Measurements from ENCODE around the gene TBL1XR1.
"Not testable (repeated sequence)": the region's sequence is repeated elsewhere in the genome, so short reads cannot be mapped to it uniquely, and the experiment has no call there.

Gene TBL1XR1

DNA sequence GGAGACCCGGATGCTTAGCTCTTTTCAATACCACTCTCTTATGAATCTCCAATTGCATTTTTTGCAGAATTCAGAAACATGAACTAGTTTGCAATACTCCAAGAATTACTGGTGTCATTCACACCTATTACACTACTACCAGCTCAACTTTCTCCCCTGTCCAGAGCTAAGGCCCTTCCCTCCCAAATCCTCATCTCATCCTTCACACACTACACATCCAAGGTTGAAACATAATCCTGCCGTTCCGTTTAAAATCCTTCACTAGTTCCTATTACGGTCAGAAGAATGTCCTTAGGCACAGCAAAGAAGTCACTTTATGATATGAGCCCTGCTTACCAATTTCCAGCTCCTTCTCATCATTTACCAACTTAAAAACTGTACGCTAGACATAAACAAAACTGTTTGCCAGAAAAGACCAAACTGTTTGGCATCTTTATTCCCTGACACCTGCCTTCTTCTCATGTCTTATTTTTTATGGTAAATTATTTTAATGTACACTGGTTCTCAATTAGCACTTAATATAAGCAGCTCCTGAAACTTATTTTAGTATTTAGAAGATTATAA lies 22.6 kb downstream of the TBL1XR1 start:
- TF ChIP-seq, protein P1, sequence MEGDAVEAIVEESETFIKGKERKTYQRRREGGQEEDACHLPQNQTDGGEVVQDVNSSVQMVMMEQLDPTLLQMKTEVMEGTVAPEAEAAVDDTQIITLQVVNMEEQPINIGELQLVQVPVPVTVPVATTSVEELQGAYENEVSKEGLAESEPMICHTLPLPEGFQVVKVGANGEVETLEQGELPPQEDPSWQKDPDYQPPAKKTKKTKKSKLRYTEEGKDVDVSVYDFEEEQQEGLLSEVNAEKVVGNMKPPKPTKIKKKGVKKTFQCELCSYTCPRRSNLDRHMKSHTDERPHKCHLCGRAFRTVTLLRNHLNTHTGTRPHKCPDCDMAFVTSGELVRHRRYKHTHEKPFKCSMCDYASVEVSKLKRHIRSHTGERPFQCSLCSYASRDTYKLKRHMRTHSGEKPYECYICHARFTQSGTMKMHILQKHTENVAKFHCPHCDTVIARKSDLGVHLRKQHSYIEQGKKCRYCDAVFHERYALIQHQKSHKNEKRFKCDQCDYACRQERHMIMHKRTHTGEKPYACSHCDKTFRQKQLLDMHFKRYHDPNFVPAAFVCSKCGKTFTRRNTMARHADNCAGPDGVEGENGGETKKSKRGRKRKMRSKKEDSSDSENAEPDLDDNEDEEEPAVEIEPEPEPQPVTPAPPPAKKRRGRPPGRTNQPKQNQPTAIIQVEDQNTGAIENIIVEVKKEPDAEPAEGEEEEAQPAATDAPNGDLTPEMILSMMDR (IDR thresholded peaks at IDR 0.05; ENCODE audit: insufficient read depth, low read length, poor library complexity, severe bottlenecking): no peak
- peaks cover 2% of the 10 kb centered on the region for H3K36me3 ChIP-seq (ENCODE audit: control insufficient read depth, insufficient read depth, low read length)
- DNase-seq (ENCODE audit: extremely low read depth, insufficient read length): no peak
- H3K27me3 ChIP-seq (replicated peaks; ENCODE audit: control insufficient read depth, insufficient read depth, low read length): no peaks in the 10 kb centered on the region
- no peak overlapping the region for H3K4me3 ChIP-seq (replicated peaks; ENCODE audit: low read depth, low read length)

DNA sequence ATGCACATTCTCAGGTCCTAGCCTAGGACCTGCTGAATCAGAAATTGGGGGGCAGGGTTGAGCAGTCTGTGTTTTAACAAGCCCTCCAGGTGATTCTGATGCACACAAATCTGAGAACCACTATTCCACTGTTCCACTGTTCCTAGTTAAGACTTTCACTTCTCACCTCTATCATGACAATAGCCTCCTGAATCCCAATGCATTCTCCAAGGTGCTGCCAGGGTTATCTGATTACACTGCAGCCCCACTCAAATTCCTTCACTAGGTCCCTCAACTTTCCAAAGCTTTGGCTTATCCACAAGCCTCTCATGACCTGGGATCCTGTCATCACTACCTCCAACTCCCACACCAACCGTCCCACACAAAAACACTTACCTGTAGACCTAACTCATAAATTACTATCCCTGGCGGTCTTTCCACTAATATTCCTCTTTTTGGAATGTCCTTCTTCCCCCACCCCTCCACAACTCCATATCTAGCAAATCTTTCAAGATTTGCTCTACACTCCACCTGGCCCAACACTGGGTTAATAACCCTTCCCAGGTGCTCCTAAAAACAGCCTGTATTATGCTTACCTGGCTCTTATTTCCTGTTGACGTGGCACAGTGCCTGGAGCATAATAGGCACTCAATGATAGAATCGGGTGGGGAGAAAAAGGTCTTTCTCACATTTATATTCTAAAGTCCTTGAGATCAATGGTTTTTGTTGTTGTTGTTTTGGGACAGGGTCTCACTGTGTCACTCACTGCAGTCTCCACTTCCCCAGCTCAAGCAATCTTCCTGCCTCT lies 27.2 kb downstream of the TBL1XR1 start:
- Histone ChIP-seq H3K36me3 (ENCODE audit: control insufficient read depth, insufficient read depth, low read length) (peaks cover 2% of the 10 kb centered on the region), H3K4me3 (replicated peaks; ENCODE audit: low read depth, low read length) (no peak overlapping the region), H3K27me3 (replicated peaks; ENCODE audit: control insufficient read depth, insufficient read depth, low read length) (no peaks in the 10 kb centered on the region)
- TF ChIP-seq, protein P1 (IDR thresholded peaks at IDR 0.05; ENCODE audit: insufficient read depth, low read length, poor library complexity, severe bottlenecking): no peak
- DNase-seq (ENCODE audit: extremely low read depth, insufficient read length): no peak

DNA sequence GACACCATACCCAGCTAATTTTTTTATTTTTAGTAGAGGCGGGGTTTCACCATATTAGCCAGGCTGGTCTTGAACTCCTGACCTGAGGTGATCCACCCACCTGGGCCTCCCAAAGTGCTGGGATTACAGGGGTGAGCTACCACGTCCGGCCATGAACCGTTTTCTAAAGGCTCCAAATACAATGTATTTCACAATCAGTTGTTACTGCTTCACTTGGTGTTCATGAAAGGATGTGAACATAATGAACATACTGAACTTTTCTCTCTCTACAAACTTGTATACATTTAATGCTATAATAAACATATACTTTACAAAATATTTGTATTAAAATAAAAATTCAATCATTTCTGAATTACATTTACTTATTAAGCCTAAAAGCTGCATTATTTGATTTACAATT lies 28.9 kb downstream of the TBL1XR1 start:
- TF ChIP-seq, protein P1 (IDR thresholded peaks at IDR 0.05; ENCODE audit: insufficient read depth, low read length, poor library complexity, severe bottlenecking): no peak
- H3K36me3 ChIP-seq (ENCODE audit: control insufficient read depth, insufficient read depth, low read length): peaks cover 2% of the 10 kb centered on the region
- no peaks in the 10 kb centered on the region for H3K27me3 ChIP-seq (replicated peaks; ENCODE audit: control insufficient read depth, insufficient read depth, low read length)
- DNase-seq (ENCODE audit: extremely low read depth, insufficient read length): no peak
- no peak overlapping the region for H3K4me3 ChIP-seq (replicated peaks; ENCODE audit: low read depth, low read length)

DNA sequence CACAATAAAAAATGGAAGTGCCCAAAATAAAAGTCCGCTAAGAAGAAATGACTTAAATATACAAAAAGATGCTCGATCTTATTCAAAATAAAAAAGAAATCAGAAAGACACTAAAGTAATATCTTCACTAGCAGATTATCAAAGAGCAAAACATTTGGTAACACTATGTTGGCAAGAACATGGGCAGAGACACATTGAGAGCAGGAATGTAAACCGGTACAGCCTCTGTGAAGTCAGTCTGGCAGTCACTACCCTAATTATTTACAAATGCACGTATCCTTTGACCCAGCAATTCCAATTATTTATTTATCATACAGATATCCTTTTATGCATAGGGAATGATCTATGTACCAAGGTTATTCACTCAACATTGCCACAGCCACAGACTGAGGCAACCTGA lies 34.5 kb downstream of the TBL1XR1 start:
- H3K36me3 ChIP-seq (ENCODE audit: control insufficient read depth, insufficient read depth, low read length): peaks cover 2% of the 10 kb centered on the region
- no peak overlapping the region for H3K4me3 ChIP-seq (replicated peaks; ENCODE audit: low read depth, low read length)
- TF ChIP-seq, protein P1 (IDR thresholded peaks at IDR 0.05; ENCODE audit: insufficient read depth, low read length, poor library complexity, severe bottlenecking): no peak
- DNase-seq (ENCODE audit: extremely low read depth, insufficient read length): no peak
- H3K27me3 ChIP-seq (replicated peaks; ENCODE audit: control insufficient read depth, insufficient read depth, low read length): no peaks in the 10 kb centered on the region

DNA sequence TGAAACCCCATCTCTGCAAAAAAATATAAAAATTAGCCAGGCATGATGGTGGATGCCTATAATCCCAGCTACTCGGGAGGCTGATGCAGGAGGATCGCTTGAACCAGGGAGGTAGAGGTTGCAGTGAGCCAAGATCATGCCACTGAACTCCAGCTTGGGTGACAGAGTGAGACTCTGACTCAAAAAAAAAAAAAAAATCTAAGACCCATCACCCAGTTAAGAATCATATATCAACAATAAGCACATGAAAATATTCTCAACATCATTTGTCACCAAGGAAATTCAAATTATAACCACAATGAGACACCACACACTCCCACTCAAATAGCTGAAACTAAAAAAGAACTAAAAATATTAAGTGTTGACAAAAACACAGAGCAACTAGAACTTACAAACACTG lies 35.7 kb downstream of the TBL1XR1 start:
- not testable (repeated sequence) for H3K27me3 ChIP-seq (replicated peaks; ENCODE audit: control insufficient read depth, insufficient read depth, low read length); H3K36me3 ChIP-seq (ENCODE audit: control insufficient read depth, insufficient read depth, low read length); H3K4me3 ChIP-seq (replicated peaks; ENCODE audit: low read depth, low read length); DNase-seq (ENCODE audit: extremely low read depth, insufficient read length)

DNA sequence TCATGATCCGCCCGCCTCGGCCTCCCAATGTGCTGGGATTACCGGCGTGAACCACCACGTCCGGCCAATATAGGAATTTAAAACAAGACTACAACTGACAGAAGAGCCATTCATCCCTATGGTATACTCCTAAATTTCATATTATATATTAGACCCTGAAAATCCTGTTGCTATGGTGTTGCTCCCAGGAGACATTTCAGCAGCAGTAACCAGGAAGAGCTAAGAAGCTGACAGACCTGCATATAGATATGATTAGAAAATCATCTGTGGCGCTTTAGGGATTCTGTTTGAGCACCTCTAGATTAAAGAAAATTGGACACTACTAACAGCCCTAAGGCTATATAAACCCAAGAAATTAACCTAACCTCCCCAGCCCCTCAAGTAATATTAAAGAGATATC lies 38.8 kb downstream of the TBL1XR1 start:
- H3K27me3 ChIP-seq (replicated peaks; ENCODE audit: control insufficient read depth, insufficient read depth, low read length): no peaks in the 10 kb centered on the region
- TF ChIP-seq, protein P1 (IDR thresholded peaks at IDR 0.05; ENCODE audit: insufficient read depth, low read length, poor library complexity, severe bottlenecking): no peak
- H3K36me3 ChIP-seq (ENCODE audit: control insufficient read depth, insufficient read depth, low read length): peaks cover 2% of the 10 kb centered on the region; the same call in 1 of the 2 replicates
- DNase-seq (ENCODE audit: extremely low read depth, insufficient read length): no peak
- no peak overlapping the region for H3K4me3 ChIP-seq (replicated peaks; ENCODE audit: low read depth, low read length)

Data from GM06990 (cell line).